SU-DHL-6 (cell line): ENCODE results near the gene RTBDN.
A peak's percentile ranks its signal among the peaks of the same experiment; 100 is the strongest.

Experiments used
- H2AFZ ChIP-seq: fragments of 200-600 bp; sonication (generic); 2 replicates; pipeline ENCODE4 v1.6.1; 2014; ENCODE audit warnings: low read depth, mild to moderate bottlenecking, moderate library complexity, mixed read lengths, antibody characterized with exemption, low read length; ENCODE audit not compliant: severe bottlenecking
- H3F3A ChIP-seq: fragments of 200-600 bp; shearing (Covaris generic); 2 replicates; pipeline ENCODE4 v1.6.0; 2016; ENCODE audit warnings: antibody characterized with exemption, mild to moderate bottlenecking; ENCODE audit not compliant: insufficient read depth
- H3K27ac ChIP-seq: fragments of 200-600 bp; sonication (generic); 2 replicates; pipeline ENCODE4 v1.5.1; 2016; ENCODE audit warnings: low read depth, mild to moderate bottlenecking, low read length, moderate library complexity, mixed read lengths
- H3K27me3 ChIP-seq: fragments of 200-600 bp; sonication (generic), shearing (Covaris generic); 2 replicates; pipeline ENCODE4 v1.6.0; 2014; ENCODE audit warnings: mild to moderate bottlenecking, low read length
- H3K36me3 ChIP-seq: fragments of 200-600 bp; sonication (generic); 2 replicates; pipeline ENCODE4 v1.6.1; 2014; ENCODE audit warnings: mild to moderate bottlenecking, low read length, mixed read lengths
- H3K4me2 ChIP-seq: fragments of 300-600, 200-600 bp; shearing (Covaris generic), sonication (generic); 2 replicates; pipeline ENCODE4 v1.6.0; 2014; ENCODE audit warnings: low read length, low read depth, mild to moderate bottlenecking; ENCODE audit not compliant: poor library complexity, severe bottlenecking
- H3K4me3 ChIP-seq: fragments of 200-600 bp; sonication (generic); 2 replicates; pipeline ENCODE4 v1.5.1; 2014; ENCODE audit warnings: antibody characterized with exemption, low read length, mild to moderate bottlenecking, mixed read lengths; ENCODE audit not compliant: insufficient read depth, poor library complexity, severe bottlenecking
- H3K79me2 ChIP-seq: fragments of 200-600 bp; sonication (generic); 2 replicates; pipeline ENCODE4 v1.6.1; 2014; ENCODE audit warnings: mild to moderate bottlenecking, low read length, moderate library complexity; ENCODE audit not compliant: insufficient read depth
- H3K9ac ChIP-seq: fragments of 200-600 bp; sonication (generic); 2 replicates; pipeline ENCODE4 v1.7.0; 2014; ENCODE audit warnings: mild to moderate bottlenecking, low read length
- H3K9me2 ChIP-seq: fragments of 200-600 bp; sonication (generic); replicated peaks from 2 replicates; pipeline ENCODE4 v1.6.1; 2014; ENCODE audit warnings: low read length; ENCODE audit not compliant: insufficient read depth
- H3K9me3 ChIP-seq: fragments of 200-600 bp; sonication (generic); 2 replicates; pipeline ENCODE4 v1.6.1; 2014; ENCODE audit warnings: low read length, mixed read lengths; ENCODE audit not compliant: insufficient read depth
- H4K20me1 ChIP-seq: fragments of 200-600 bp; sonication (generic); 2 replicates; pipeline ENCODE4 v1.6.1; 2014; ENCODE audit warnings: low read depth, mild to moderate bottlenecking, antibody characterized with exemption, low read length, moderate library complexity, mixed read lengths
- CTCF ChIP-seq: fragments of 200-600 bp; sonication (generic); IDR thresholded peaks from one replicate; pipeline ENCODE4 v1.5.1; 2017; ENCODE audit warnings: antibody characterized with exemption, mild to moderate bottlenecking, low read length, moderate library complexity; ENCODE audit not compliant: insufficient read depth, poor library complexity, severe bottlenecking
- EZH2phosphoT487 ChIP-seq: fragments of 200-600 bp; sonication (generic), shearing (Covaris generic); conservative IDR thresholded peaks from 2 replicates; pipeline ENCODE4 v1.6.1; 2018; ENCODE audit warnings: mild to moderate bottlenecking, antibody characterized with exemption, low read length, moderate library complexity, mixed read lengths

Gene RTBDN

GRCh38 chr19:12802267-12803106 is 31.9 kb downstream of the RTBDN start:
- TF ChIP-seq CTCF (no peak), EZH2phosphoT487 (no peak)
- H3K9me2 ChIP-seq = no peaks in the 10 kb centered on the region
- H3K27ac ChIP-seq = no peak overlapping the region

GRCh38 chr19:12801466-12802266 is 32.7 kb downstream of the RTBDN start, which contains the start of the genes PRDX2 and THSD8:
TSS of gene PRDX2 (minus strand) at chr19:12801800. CDS start at chr19:12801261, 539 bp downstream.
TSS of gene THSD8 (plus strand) at chr19:12802069. CDS start at chr19:12802072, 3 bp downstream.
- H3K9me2 ChIP-seq = no peaks in the 10 kb centered on the region
- TF ChIP-seq EZH2phosphoT487 (no peak), CTCF (no peak)
- peaks cover 15% of the 10 kb centered on the region for H3K79me2 ChIP-seq
- H3K4me2 ChIP-seq = peak within 1 kb of the TSS; percentile 66
- no peaks in the 10 kb centered on the region for H3K9me3 ChIP-seq
- no peaks in the 10 kb centered on the region for H3K27me3 ChIP-seq
- no peaks in the 10 kb centered on the region for H4K20me1 ChIP-seq
- H3K4me3 ChIP-seq = peak within 1 kb of the TSS; percentile 96
- no peaks in the 10 kb centered on the region for H3K36me3 ChIP-seq
- H3K9ac ChIP-seq = peak within 1 kb of the TSS; percentile 98
- no peaks in the 10 kb centered on the region for H3F3A ChIP-seq
- H3K27ac ChIP-seq = peak within 1 kb of the TSS; percentile 44
- peak within 1 kb of the TSS; percentile 81 for H2AFZ ChIP-seq

More at GRCh38 chr19:12802267-12803106, 31.9 kb downstream of the RTBDN start:
- peak overlapping the region; percentile 66 for H3K4me2 ChIP-seq
- H3K27me3 ChIP-seq = no peaks in the 10 kb centered on the region
- H3K9ac ChIP-seq = peak overlapping the region; percentile 98
- H3K36me3 ChIP-seq = no peaks in the 10 kb centered on the region
- H2AFZ ChIP-seq = peak overlapping the region; percentile 81
- H4K20me1 ChIP-seq = no peaks in the 10 kb centered on the region
- H3K79me2 ChIP-seq = peaks cover 23% of the 10 kb centered on the region
- H3F3A ChIP-seq = no peaks in the 10 kb centered on the region
- no peaks in the 10 kb centered on the region for H3K9me3 ChIP-seq
- peak overlapping the region; percentile 96 for H3K4me3 ChIP-seq

- H3F3A ChIP-seq = no peaks in the 10 kb centered on the region
- no peaks in the 10 kb centered on the region for H3K27me3 ChIP-seq
- H3K79me2 ChIP-seq = peaks cover 13% of the 10 kb centered on the region
- H3K36me3 ChIP-seq = no peaks in the 10 kb centered on the region
- H4K20me1 ChIP-seq = no peaks in the 10 kb centered on the region
- H3K9ac ChIP-seq = peak overlapping the region; percentile 98
- H2AFZ ChIP-seq = peak overlapping the region; percentile 68
- peak overlapping the region; percentile 44 for H3K27ac ChIP-seq
- no peaks in the 10 kb centered on the region for H3K9me2 ChIP-seq
- TF ChIP-seq CTCF (no peak), EZH2phosphoT487 (no peak)
- H3K4me2 ChIP-seq = peak overlapping the region; percentile 66
- H3K4me3 ChIP-seq = peak overlapping the region; percentile 96
- no peaks in the 10 kb centered on the region for H3K9me3 ChIP-seq
Measured at GRCh38 chr19:12800923-12801465, 33.4 kb downstream of the RTBDN start.
